Measurements from ENCODE around the gene CAPN10. TPM values are rescaled to one million over a fixed set of nuclear protein-coding genes. Genes with fewer than 3 reads are reported as not detected.

Gene CAPN10
- polyA plus RNA-seq, 2 of the 4 experiments (the other 2 are of a cell fraction), result 8.4 to 15.8 TPM

DNA sequence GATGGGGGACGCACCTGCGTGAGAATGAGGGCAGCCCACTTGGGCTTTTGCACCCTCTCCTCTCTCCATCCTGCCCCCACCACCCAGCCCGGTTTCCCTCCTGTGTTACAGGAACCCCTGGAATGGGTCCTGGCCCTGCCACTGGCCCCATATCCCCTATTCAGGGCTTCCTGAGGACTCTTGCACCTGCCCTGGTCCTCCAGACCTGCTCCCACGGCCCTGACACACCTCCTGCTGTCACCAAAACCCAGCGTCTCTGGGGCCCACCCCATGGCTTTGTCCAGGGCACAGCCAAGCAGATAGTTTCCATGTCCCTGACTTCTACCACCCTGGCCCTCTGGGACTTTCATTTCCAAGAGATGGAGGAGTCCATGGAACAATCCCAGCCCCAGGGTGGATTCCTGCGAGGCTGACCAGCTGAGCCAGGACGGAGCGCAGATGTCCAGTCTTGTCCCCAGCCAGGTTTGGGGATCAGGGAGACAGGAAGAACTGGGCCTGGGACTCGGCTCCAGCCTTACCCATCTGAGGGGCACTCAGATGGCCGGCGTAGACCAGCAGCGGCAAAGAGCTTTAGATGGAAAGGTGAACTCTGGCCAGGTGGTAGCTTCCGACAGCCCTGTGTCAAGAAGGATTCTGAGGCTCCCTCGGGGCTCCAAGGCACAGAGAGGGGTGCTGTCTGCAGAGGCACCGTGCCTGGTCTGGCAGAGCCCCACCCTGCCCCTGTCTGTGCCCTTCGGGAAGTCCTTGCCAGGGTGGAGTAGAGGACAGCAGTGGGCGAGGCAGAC is 50.8 kb downstream of the CAPN10 start:
- no peak overlapping the region for H3K27ac ChIP-seq

DNA sequence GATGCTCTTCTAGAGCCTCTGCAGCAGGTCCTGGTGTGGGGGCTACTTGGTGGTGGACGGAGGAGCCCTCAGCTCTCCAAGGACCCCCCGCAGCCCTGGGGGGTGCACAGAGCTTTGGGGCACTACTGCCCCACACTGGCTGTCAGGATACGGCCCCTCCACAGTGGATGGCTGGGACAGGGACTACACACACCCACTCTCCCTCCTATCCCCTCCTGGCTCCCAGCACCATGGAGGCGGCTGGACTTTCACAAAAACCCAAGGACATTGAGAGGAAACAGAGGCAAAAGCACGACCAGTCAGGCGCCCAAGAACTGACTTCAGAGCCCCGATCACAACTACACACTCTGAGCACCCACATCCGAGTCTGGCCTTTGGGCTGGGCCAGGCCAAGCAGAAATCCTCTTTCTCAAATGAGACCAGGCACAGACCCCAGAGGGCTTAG is 51.4 kb downstream of the CAPN10 start:
- Histone ChIP-seq H3K27ac (no peak overlapping the region), H3K4me1 (no peaks in the 10 kb centered on the region), H3K9me3 (peaks cover 13% of the 10 kb centered on the region), H3K4me3 (no peak overlapping the region), H3K4me2 (no peak overlapping the region)
- no peak for FAIRE-seq
- ChIA-PET CTCF (no interaction called here), POLR2A (no interaction called here)
- 25% methylated on average over 8 of the region's 8 CpGs for WGBS (ENCODE audit: missing lambda C conversion rate)
- ATAC-seq, result no peak
- DNase-seq (ENCODE audit: low read depth in 1 of 2, low spot score in 1 of 2), result no peak
- TF ChIP-seq POLR2A (IDR thresholded peaks at IDR 0.05; ENCODE audit: low read length) (no peak), NFE2L2 (conservative IDR thresholded peaks at IDR 0.05; ENCODE audit: low read length) (no peak), NR3C1 (IDR thresholded peaks at IDR 0.05) (no peak)
- TF ChIP-seq, protein P1, sequence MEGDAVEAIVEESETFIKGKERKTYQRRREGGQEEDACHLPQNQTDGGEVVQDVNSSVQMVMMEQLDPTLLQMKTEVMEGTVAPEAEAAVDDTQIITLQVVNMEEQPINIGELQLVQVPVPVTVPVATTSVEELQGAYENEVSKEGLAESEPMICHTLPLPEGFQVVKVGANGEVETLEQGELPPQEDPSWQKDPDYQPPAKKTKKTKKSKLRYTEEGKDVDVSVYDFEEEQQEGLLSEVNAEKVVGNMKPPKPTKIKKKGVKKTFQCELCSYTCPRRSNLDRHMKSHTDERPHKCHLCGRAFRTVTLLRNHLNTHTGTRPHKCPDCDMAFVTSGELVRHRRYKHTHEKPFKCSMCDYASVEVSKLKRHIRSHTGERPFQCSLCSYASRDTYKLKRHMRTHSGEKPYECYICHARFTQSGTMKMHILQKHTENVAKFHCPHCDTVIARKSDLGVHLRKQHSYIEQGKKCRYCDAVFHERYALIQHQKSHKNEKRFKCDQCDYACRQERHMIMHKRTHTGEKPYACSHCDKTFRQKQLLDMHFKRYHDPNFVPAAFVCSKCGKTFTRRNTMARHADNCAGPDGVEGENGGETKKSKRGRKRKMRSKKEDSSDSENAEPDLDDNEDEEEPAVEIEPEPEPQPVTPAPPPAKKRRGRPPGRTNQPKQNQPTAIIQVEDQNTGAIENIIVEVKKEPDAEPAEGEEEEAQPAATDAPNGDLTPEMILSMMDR (IDR thresholded peaks at IDR 0.05), result no peak

More for the DNA sequence above, 50.8 kb downstream of the CAPN10 start:
- ChIA-PET POLR2A (no interaction called here), CTCF (no interaction called here)
- H3K4me2 ChIP-seq, result no peak overlapping the region
- no peaks in the 10 kb centered on the region for H3K4me1 ChIP-seq
- peaks cover 13% of the 10 kb centered on the region for H3K9me3 ChIP-seq
- no peak for TF ChIP-seq MYC (IDR thresholded peaks at IDR 0.05; ENCODE audit: borderline replicate concordance, low read length)
- no peak for TF ChIP-seq JUN (IDR thresholded peaks at IDR 0.05)
- TF ChIP-seq CEBPB (IDR thresholded peaks at IDR 0.05), result no peak
- TF ChIP-seq, protein P2, sequence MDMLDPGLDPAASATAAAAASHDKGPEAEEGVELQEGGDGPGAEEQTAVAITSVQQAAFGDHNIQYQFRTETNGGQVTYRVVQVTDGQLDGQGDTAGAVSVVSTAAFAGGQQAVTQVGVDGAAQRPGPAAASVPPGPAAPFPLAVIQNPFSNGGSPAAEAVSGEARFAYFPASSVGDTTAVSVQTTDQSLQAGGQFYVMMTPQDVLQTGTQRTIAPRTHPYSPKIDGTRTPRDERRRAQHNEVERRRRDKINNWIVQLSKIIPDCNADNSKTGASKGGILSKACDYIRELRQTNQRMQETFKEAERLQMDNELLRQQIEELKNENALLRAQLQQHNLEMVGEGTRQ (IDR thresholded peaks at IDR 0.05), result no peak
- no peak for TF ChIP-seq FOSL2 (IDR thresholded peaks at IDR 0.05)
- no peak for TF ChIP-seq FOSL2 (CRISPR knock-in tag; IDR thresholded peaks at IDR 0.05)
- TF ChIP-seq MAFK (IDR thresholded peaks at IDR 0.05; ENCODE audit: partially characterized antibody), result no peak
- TF ChIP-seq, protein P3, sequence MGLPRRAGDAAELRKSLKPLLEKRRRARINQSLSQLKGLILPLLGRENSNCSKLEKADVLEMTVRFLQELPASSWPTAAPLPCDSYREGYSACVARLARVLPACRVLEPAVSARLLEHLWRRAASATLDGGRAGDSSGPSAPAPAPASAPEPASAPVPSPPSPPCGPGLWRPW (IDR thresholded peaks at IDR 0.05), result no peak
- TF ChIP-seq KDM1A (IDR thresholded peaks at IDR 0.05; ENCODE audit: low read depth), result no peak
- TF ChIP-seq NPAS2 (CRISPR knock-in tag; IDR thresholded peaks at IDR 0.05; ENCODE audit: borderline replicate concordance), result no peak
- no peak for TF ChIP-seq RAD21 (conservative IDR thresholded peaks at IDR 0.05 in 1 of 2, IDR thresholded peaks at IDR 0.05 in 1 of 2)
- no peak for TF ChIP-seq PHF8 (IDR thresholded peaks at IDR 0.05; ENCODE audit: borderline replicate concordance, low read depth)
- TF ChIP-seq MAZ (IDR thresholded peaks at IDR 0.05; ENCODE audit: borderline replicate concordance, low read depth, low read length), result no peak
- no peak overlapping the region for H3K4me3 ChIP-seq
- no peak for FAIRE-seq
- no peak for DNase-seq (ENCODE audit: low read depth in 1 of 2, low spot score in 1 of 2)
- 41% methylated on average over 8 of the region's 17 CpGs for WGBS (ENCODE audit: missing lambda C conversion rate)
- ATAC-seq, result no peak

DNA sequence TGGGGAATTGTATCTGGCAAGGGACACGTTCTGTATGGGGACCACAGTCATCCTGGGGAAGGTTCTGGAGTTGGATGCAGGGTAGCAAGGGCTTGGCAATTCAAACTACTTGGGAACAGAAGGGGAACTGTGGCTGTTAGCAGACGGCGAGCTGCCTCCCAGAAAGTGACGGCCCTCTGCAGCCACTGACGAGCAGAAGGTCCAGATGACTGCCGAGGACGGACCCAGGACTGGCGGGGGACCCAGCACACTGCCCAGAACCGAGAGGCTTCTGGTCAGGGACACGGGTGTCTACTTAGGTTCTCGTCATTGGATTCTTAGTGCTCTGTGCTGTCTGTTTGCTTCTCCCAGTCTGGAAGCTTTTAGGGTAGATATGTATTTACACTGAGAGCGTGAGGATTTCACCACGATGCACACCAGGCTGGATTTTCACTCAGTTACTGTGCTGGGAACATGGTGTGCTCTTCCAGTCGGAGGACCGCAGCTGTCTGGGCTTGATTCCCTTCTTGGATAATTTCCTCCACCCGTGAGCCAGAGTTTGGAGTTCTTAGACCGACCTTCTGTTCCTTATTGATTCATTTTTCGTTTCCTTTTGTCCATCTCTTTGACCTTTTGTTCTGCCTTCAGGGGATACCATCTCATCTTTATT is 52.1 kb downstream of the CAPN10 start:
- ChIA-PET CTCF (interaction anchor here (1.0 to 1.1 kb wide), 2 partner anchors 11 to 202 kb away, joined by 3 to 4 read pairs; no protein-coding TSS in a partner anchor), POLR2A (no interaction called here)
- 35% methylated on average over 17 of the region's 18 CpGs for WGBS (ENCODE audit: missing lambda C conversion rate)
- no peak overlapping the region for H3K27ac ChIP-seq
- no peak overlapping the region for H3K4me2 ChIP-seq
- H3K9me3 ChIP-seq, result peaks cover 9% of the 10 kb centered on the region
- no peaks in the 10 kb centered on the region for H3K4me1 ChIP-seq
- no peak overlapping the region for H3K4me3 ChIP-seq
- FAIRE-seq, result no peak
- no peak for DNase-seq (ENCODE audit: low read depth in 1 of 2, low spot score in 1 of 2)
- ATAC-seq, result peak in 1 of 2 experiments; percentile 8; a peak in 1 of 6 replicates
- TF ChIP-seq NFE2L2 (conservative IDR thresholded peaks at IDR 0.05; ENCODE audit: low read length), result no peak
- no peak for TF ChIP-seq TP53 (CRISPR knock-in tag; IDR thresholded peaks at IDR 0.05)
- TF ChIP-seq MYC (IDR thresholded peaks at IDR 0.05; ENCODE audit: borderline replicate concordance, low read length), result no peak
- TF ChIP-seq, protein P4, sequence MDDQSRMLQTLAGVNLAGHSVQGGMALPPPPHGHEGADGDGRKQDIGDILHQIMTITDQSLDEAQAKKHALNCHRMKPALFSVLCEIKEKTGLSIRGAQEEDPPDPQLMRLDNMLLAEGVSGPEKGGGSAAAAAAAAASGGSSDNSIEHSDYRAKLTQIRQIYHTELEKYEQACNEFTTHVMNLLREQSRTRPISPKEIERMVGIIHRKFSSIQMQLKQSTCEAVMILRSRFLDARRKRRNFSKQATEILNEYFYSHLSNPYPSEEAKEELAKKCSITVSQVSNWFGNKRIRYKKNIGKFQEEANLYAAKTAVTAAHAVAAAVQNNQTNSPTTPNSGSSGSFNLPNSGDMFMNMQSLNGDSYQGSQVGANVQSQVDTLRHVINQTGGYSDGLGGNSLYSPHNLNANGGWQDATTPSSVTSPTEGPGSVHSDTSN (IDR thresholded peaks at IDR 0.05), result no peak
- TF ChIP-seq RCOR1 (IDR thresholded peaks at IDR 0.05; ENCODE audit: low read depth, low read length), result no peak
- TF ChIP-seq ZSCAN20 (CRISPR knock-in tag; IDR thresholded peaks at IDR 0.05), result no peak
- no peak for TF ChIP-seq CHD4 (IDR thresholded peaks at IDR 0.05; ENCODE audit: borderline replicate concordance)
- no peak for TF ChIP-seq KDM1A (IDR thresholded peaks at IDR 0.05; ENCODE audit: low read depth)
- TF ChIP-seq CBX2 (IDR thresholded peaks at IDR 0.05; ENCODE audit: borderline replicate concordance, low read depth), result no peak
- no peak for TF ChIP-seq JUNB (IDR thresholded peaks at IDR 0.05)
- TF ChIP-seq EHMT2 (IDR thresholded peaks at IDR 0.05; ENCODE audit: low read depth), result no peak
- no peak for TF ChIP-seq RAD21 (conservative IDR thresholded peaks at IDR 0.05 in 1 of 2, IDR thresholded peaks at IDR 0.05 in 1 of 2)
- TF ChIP-seq, protein P5, sequence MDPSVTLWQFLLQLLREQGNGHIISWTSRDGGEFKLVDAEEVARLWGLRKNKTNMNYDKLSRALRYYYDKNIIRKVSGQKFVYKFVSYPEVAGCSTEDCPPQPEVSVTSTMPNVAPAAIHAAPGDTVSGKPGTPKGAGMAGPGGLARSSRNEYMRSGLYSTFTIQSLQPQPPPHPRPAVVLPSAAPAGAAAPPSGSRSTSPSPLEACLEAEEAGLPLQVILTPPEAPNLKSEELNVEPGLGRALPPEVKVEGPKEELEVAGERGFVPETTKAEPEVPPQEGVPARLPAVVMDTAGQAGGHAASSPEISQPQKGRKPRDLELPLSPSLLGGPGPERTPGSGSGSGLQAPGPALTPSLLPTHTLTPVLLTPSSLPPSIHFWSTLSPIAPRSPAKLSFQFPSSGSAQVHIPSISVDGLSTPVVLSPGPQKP (IDR thresholded peaks at IDR 0.05; ENCODE audit: low read depth, low read length), result no peak
